ENCODE data around the gene OSBPL9.

The OSBPL9 gene

GRCh38 chr1:51621161-51621560, 4.3 kb downstream of the OSBPL9 start:
- H3K4me1 Mint-ChIP-seq (ENCODE audit: low read depth): peaks cover 13% of the 10 kb centered on the region
- H3K27ac Mint-ChIP-seq: no peak overlapping the region
- H3K27me3 Mint-ChIP-seq (ENCODE audit: low read depth): no peaks in the 10 kb centered on the region

GRCh38 chr1:51621841-51622454, 5.1 kb downstream of the OSBPL9 start:
- Mint-ChIP-seq H3K9me3 (no peaks in the 10 kb centered on the region), H3K4me1 (ENCODE audit: low read depth) (peaks cover 9% of the 10 kb centered on the region), H3K36me3 (ENCODE audit: low read depth) (peaks cover 4% of the 10 kb centered on the region), H3K27ac (no peak overlapping the region), H3K4me3 (no peak overlapping the region), H3K27me3 (ENCODE audit: low read depth) (no peaks in the 10 kb centered on the region)
- DNase-seq (ENCODE audit: low spot score): no peak

More at GRCh38 chr1:51621161-51621560, 4.3 kb downstream of the OSBPL9 start:
- DNase-seq (ENCODE audit: low spot score): no peak
- H3K9me3 Mint-ChIP-seq: no peaks in the 10 kb centered on the region
- H3K4me3 Mint-ChIP-seq: no peak overlapping the region
- H3K36me3 Mint-ChIP-seq (ENCODE audit: low read depth): peaks cover 4% of the 10 kb centered on the region

GRCh38 chr1:51622455-51622913, 5.6 kb downstream of the OSBPL9 start:
- H3K4me1 Mint-ChIP-seq (ENCODE audit: low read depth): peaks cover 9% of the 10 kb centered on the region
- H3K27ac Mint-ChIP-seq: no peak overlapping the region
- no peaks in the 10 kb centered on the region for H3K9me3 Mint-ChIP-seq
- DNase-seq (ENCODE audit: low spot score): no peak
- H3K4me3 Mint-ChIP-seq: no peak overlapping the region
- no peaks in the 10 kb centered on the region for H3K27me3 Mint-ChIP-seq (ENCODE audit: low read depth)
- no peaks in the 10 kb centered on the region for H3K36me3 Mint-ChIP-seq (ENCODE audit: low read depth)

DNA sequence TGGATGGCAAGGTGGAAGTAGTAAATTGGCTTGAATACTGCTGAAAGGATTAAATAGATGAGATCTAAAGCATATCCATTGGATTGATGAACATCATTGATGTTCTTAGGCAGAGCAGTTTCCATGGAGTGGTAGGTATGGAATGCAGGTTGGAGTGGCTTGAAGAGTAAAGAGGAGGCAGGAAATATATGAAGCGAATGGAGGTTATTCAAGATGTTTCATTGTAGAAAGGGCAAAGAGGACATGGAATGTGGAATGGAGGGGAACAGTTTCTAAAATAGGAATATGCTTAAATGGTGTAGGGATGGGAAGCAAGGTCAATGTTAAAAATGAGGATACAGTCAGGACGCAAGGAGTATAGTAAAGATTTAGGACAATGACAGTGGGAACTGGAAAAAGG, 6.1 kb downstream of the OSBPL9 start:
- Mint-ChIP-seq H3K4me3 (no peak overlapping the region), H3K4me1 (ENCODE audit: low read depth) (peaks cover 6% of the 10 kb centered on the region)

GRCh38 chr1:51623450-51623849, 6.6 kb downstream of the OSBPL9 start:
- no peak overlapping the region for H3K4me3 Mint-ChIP-seq
- H3K27me3 Mint-ChIP-seq (ENCODE audit: low read depth): no peaks in the 10 kb centered on the region
- H3K4me1 Mint-ChIP-seq (ENCODE audit: low read depth): peaks cover 4% of the 10 kb centered on the region
- no peaks in the 10 kb centered on the region for H3K9me3 Mint-ChIP-seq
- no peaks in the 10 kb centered on the region for H3K36me3 Mint-ChIP-seq (ENCODE audit: low read depth)
- DNase-seq (ENCODE audit: low spot score): no peak
- no peak overlapping the region for H3K27ac Mint-ChIP-seq

More for the DNA sequence above, 6.1 kb downstream of the OSBPL9 start:
- no peak overlapping the region for H3K27ac Mint-ChIP-seq
- H3K36me3 Mint-ChIP-seq (ENCODE audit: low read depth): no peaks in the 10 kb centered on the region
- no peak for DNase-seq (ENCODE audit: low spot score)
- H3K9me3 Mint-ChIP-seq: no peaks in the 10 kb centered on the region
- no peaks in the 10 kb centered on the region for H3K27me3 Mint-ChIP-seq (ENCODE audit: low read depth)

DNA sequence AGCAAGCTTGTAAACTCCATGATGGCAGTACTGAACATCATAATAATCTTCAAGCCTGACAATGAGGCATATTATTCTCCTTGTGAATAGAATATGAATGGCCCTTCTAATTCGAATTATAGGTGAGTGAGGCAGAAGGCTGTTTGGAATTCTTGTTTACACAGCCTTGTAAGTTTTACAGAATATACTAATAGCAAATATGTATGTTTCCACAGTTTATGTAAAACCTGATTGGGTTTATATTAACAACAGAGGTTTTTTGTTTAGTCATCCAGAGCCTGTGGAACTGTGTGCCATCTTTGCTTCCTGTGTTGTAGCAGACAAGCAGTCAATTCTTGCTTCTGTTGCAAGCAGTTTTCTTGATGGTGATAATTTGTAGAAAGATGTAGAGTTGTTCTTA, 8.0 kb downstream of the OSBPL9 start:
- Mint-ChIP-seq H3K4me3 (no peak overlapping the region), H3K27ac (no peak overlapping the region), H3K36me3 (ENCODE audit: low read depth) (no peaks in the 10 kb centered on the region), H3K4me1 (ENCODE audit: low read depth) (peaks cover 3% of the 10 kb centered on the region), H3K9me3 (no peaks in the 10 kb centered on the region), H3K27me3 (ENCODE audit: low read depth) (no peaks in the 10 kb centered on the region)
- DNase-seq (ENCODE audit: low spot score): no peak

DNA sequence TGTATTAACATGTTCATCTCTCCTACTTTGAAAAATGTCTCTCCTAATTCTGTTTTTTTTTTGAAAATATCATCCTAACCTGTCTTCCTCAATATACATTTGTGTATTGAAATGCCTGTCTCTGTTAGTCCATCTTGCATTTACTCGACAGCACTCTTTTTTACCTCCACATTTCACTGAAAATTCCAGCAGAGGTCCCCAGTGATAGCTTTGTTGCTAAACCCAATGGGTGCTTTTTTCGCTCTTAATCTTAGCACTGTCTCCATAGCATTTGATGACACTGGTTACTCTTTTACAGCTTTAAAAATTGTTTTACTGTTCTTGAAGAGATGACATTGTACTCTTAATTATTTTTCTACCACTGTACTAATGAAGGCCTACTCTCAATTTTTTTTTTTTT, 10.8 kb downstream of the OSBPL9 start:
- Mint-ChIP-seq H3K27ac (no peak overlapping the region), H3K36me3 (ENCODE audit: low read depth) (no peaks in the 10 kb centered on the region), H3K4me1 (ENCODE audit: low read depth) (peaks cover 7% of the 10 kb centered on the region), H3K4me3 (no peak overlapping the region), H3K9me3 (no peaks in the 10 kb centered on the region), H3K27me3 (ENCODE audit: low read depth) (no peaks in the 10 kb centered on the region)
- no peak for DNase-seq (ENCODE audit: low spot score)

- Mint-ChIP-seq H3K27ac (no peak overlapping the region), H3K4me1 (ENCODE audit: low read depth) (peaks cover 7% of the 10 kb centered on the region), H3K9me3 (no peaks in the 10 kb centered on the region), H3K4me3 (no peak overlapping the region), H3K27me3 (ENCODE audit: low read depth) (no peaks in the 10 kb centered on the region), H3K36me3 (ENCODE audit: low read depth) (no peaks in the 10 kb centered on the region)
- DNase-seq (ENCODE audit: low spot score): no peak
Measured at GRCh38 chr1:51628715-51629590, 12.1 kb downstream of the OSBPL9 start.

DNA sequence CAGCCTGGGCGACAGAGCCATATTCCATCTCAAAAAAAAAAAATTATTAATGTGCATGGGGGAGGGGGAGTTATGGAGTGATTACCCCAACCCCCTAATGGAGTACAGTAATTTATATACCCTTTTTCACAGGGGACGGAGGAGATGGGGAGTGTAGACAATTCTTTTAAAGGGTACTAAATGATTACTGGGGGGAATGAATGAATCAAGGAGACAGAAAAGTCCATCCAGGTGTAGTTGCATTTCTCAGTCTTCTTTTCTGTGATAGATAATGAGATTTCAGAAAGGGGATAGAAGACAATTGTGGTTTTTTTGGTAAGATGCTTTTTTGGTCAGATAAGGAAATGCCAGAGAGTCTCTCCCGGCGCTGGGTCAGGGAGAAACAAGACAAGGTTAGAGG, 13.0 kb downstream of the OSBPL9 start:
- H3K4me3 Mint-ChIP-seq: no peak overlapping the region
- H3K27me3 Mint-ChIP-seq (ENCODE audit: low read depth): no peaks in the 10 kb centered on the region
- H3K27ac Mint-ChIP-seq: no peak overlapping the region
- H3K36me3 Mint-ChIP-seq (ENCODE audit: low read depth): no peaks in the 10 kb centered on the region
- no peaks in the 10 kb centered on the region for H3K9me3 Mint-ChIP-seq
- H3K4me1 Mint-ChIP-seq (ENCODE audit: low read depth): peaks cover 7% of the 10 kb centered on the region
- DNase-seq (ENCODE audit: low spot score): no peak

DNA sequence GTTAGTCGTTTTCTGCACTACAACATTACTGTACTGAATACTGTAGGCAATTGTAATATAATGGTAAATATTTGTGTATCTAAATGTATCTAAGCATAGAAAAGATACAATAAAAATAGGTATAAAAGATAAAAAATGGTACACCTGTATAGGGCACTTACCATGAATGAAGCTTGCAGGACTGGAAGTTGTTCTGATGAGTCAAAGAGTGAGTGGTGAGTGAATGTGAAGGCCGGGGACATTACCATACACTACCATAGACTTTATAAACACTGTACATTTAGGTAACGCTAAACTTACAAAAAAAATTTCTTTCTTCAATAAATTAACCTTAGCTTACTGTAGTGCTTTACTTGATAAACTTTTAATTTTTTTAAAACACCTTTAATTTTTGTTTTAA, 13.5 kb downstream of the OSBPL9 start:
- Mint-ChIP-seq H3K27ac (no peak overlapping the region), H3K4me3 (no peak overlapping the region), H3K9me3 (no peaks in the 10 kb centered on the region), H3K4me1 (ENCODE audit: low read depth) (peaks cover 7% of the 10 kb centered on the region), H3K27me3 (ENCODE audit: low read depth) (no peaks in the 10 kb centered on the region), H3K36me3 (ENCODE audit: low read depth) (no peaks in the 10 kb centered on the region)
- DNase-seq (ENCODE audit: low spot score): no peak

DNA sequence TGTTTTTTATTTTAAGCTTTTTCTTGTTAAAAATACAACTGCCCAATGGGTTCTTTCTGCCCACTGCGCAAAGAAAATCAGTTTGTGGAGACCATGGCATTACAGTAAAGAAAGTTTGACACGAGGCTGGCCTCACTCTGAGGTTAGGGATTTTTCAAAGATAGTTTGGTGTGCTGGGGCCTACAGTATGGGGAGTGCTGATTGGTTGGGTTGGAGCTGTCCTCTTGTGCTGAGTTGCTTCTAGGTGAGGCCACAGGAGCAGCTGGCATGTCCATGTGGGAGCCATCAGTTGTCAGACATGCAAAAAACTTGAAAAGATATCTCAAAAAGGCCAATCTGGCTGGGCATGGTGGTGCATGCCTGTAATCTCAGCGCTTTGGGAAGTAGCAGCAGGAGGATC, 14.0 kb downstream of the OSBPL9 start:
- H3K9me3 Mint-ChIP-seq: no peaks in the 10 kb centered on the region
- no peaks in the 10 kb centered on the region for H3K36me3 Mint-ChIP-seq (ENCODE audit: low read depth)
- H3K27ac Mint-ChIP-seq: no peak overlapping the region
- H3K4me1 Mint-ChIP-seq (ENCODE audit: low read depth): peaks cover 7% of the 10 kb centered on the region
- H3K4me3 Mint-ChIP-seq: no peak overlapping the region
- no peak for DNase-seq (ENCODE audit: low spot score)
- no peaks in the 10 kb centered on the region for H3K27me3 Mint-ChIP-seq (ENCODE audit: low read depth)

DNA sequence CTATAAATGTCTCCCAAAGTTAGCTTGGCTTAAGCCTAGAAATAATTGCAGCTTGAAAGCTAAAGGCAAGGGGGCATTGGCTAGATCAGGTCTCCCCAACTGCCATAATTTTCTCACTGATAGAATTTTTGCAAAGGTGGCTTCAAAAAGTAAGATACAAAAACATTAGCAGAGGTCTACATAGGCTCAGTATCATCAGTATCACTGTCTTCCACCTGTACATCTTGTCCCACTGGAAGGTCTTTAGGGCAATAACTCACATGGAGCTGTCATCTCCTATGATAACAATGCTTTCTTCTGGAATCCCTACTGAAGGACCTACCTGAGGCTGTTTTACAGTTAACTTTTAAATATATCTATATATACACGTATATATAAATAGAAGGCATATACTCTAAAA, 14.9 kb downstream of the OSBPL9 start:
- no peak overlapping the region for H3K27ac Mint-ChIP-seq

GRCh38 chr1:51634618-51635017, 17.7 kb downstream of the OSBPL9 start:
- Mint-ChIP-seq H3K27me3 (ENCODE audit: low read depth) (no peaks in the 10 kb centered on the region), H3K4me1 (ENCODE audit: low read depth) (peaks cover 4% of the 10 kb centered on the region), H3K9me3 (no peaks in the 10 kb centered on the region), H3K27ac (no peak overlapping the region), H3K36me3 (ENCODE audit: low read depth) (no peaks in the 10 kb centered on the region), H3K4me3 (no peak overlapping the region)
- no peak for DNase-seq (ENCODE audit: low spot score)

More for the DNA sequence above, 14.9 kb downstream of the OSBPL9 start:
- Mint-ChIP-seq H3K4me3 (no peak overlapping the region), H3K27me3 (ENCODE audit: low read depth) (no peaks in the 10 kb centered on the region), H3K36me3 (ENCODE audit: low read depth) (no peaks in the 10 kb centered on the region), H3K9me3 (no peaks in the 10 kb centered on the region), H3K4me1 (ENCODE audit: low read depth) (peaks cover 7% of the 10 kb centered on the region)
- no peak for DNase-seq (ENCODE audit: low spot score)

DNA sequence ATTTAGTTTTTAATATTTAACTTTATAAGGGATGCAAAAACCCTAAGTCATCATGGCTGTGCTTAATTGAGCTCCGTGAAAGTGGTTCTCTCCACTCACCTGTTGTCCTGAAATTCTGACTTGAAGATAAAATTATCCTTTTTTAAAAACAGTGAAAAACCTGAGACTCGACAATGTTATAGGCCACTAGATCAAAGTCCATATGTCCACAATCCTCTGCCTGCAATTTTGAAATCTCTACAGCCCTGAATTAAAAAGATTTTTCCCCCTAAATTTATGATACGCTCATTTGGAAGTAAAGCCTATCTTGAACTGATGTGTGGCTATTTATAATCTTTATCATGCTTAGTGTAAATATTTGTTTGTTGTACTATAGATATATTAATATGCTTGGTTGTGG, 18.7 kb downstream of the OSBPL9 start:
- Mint-ChIP-seq H3K27me3 (ENCODE audit: low read depth) (no peaks in the 10 kb centered on the region), H3K4me3 (no peak overlapping the region), H3K4me1 (ENCODE audit: low read depth) (no peaks in the 10 kb centered on the region), H3K27ac (no peak overlapping the region), H3K36me3 (ENCODE audit: low read depth) (no peaks in the 10 kb centered on the region), H3K9me3 (no peaks in the 10 kb centered on the region)
- no peak for DNase-seq (ENCODE audit: low spot score)

All from T-helper 2 cell treated with Interferon-gamma antibody and Interleukin-4, amounts not matched to agents 5 μg/mL and 100 μg/mL, for 36 hours (primary cell).